BJ (cell line): ENCODE data around the gene C3orf22. TPM values are rescaled to one million over a fixed set of nuclear protein-coding genes. Genes with fewer than 3 reads are reported as not detected.

Experiments used
- CTCF ChIA-PET: fragments of 350-600 bp; formaldehyde crosslinking; extraction: SDS; loops from one replicate; lab custom pipeline; 2021; ENCODE audit warnings: antibody characterized with exemption, inconsistent platforms; lab: Yijun Ruan, JAX
- POLR2A ChIA-PET: fragments of 300-600 bp; sonication (Branson Sonifier 250); formaldehyde crosslinking; extraction: SDS; loops from one replicate; lab custom pipeline; 2021; ENCODE audit warnings: antibody characterized with exemption; lab: Charles Lee
- DNase-seq: peaks from one replicate; pipeline ENCODE4 v3.0.0-alpha.2; 2011; ENCODE audit warnings: low read depth
- H3K27me3 ChIP-seq: 2 replicates; pipeline ENCODE4 v1.6.0; 2011; ENCODE audit warnings: low read length; ENCODE audit not compliant: control insufficient read depth, insufficient read depth
- H3K36me3 ChIP-seq: 2 replicates; pipeline ENCODE4 v1.5.1; 2011; ENCODE audit warnings: low read length; ENCODE audit not compliant: control insufficient read depth, insufficient read depth
- H3K4me3 ChIP-seq: 2 replicates; pipeline ENCODE4 v1.5.1; 2011; ENCODE audit warnings: low read depth, mild to moderate bottlenecking, control low read depth, low read length
- polyA plus RNA-seq: library from polyadenylated mRNA; depleted of rRNA; stranded (reverse); fragments of >200 nt; gene quantifications from 2 replicates; pipeline ENCODE4 v1.2.3, GENCODE V29; 2011
- TF ChIP-seq, protein P1 (sequence below): IDR thresholded peaks from 2 replicates; pipeline ENCODE4 v1.5.1; 2011; ENCODE audit warnings: low read depth, mild to moderate bottlenecking, control low read depth, inconsistent platforms, low read length, moderate library complexity; ENCODE audit not compliant: insufficient read depth

The C3orf22 gene
- polyA plus RNA-seq, 1 experiment = not detected

DNA sequence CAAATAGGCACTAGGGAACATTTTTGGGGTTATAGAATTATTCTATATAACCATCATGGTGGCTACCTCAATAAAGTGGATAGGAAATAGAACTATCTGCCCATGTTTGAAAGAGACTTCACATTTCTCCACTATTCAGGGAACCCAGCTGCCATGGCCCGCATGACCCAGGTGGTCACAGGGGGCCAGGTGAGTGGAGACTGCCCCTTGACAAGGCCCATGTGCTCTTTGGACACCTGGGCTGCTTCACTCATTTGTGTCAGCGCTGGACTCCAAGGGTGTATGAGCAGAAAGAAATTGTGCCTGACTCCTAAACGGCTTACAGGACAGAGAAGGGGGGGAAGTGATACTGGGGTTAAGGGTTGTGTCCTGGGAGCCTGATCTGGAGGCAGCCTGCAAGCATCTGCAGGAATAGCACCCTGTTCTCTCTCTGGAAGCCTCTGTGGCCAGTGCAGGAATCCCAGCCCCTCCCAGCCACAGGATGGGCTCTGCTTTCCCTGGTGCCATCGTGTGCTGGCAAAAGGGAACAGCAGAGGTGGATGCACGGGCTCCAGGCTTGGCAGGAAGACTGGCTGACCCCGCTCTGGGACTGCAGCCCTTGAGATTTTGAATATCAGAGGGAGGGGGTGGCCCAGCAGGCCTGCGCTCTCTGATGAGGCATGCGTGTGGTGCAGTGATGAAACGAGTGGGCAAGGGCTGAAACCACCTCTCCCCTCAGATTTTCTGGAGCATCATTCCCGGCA lies 9.1 kb upstream of the C3orf22 start:
- CTCF ChIA-PET = no interaction called here
- DNase-seq = no peak
- POLR2A ChIA-PET = no interaction called here
- TF ChIP-seq, protein P1, sequence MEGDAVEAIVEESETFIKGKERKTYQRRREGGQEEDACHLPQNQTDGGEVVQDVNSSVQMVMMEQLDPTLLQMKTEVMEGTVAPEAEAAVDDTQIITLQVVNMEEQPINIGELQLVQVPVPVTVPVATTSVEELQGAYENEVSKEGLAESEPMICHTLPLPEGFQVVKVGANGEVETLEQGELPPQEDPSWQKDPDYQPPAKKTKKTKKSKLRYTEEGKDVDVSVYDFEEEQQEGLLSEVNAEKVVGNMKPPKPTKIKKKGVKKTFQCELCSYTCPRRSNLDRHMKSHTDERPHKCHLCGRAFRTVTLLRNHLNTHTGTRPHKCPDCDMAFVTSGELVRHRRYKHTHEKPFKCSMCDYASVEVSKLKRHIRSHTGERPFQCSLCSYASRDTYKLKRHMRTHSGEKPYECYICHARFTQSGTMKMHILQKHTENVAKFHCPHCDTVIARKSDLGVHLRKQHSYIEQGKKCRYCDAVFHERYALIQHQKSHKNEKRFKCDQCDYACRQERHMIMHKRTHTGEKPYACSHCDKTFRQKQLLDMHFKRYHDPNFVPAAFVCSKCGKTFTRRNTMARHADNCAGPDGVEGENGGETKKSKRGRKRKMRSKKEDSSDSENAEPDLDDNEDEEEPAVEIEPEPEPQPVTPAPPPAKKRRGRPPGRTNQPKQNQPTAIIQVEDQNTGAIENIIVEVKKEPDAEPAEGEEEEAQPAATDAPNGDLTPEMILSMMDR = no peak
- Histone ChIP-seq H3K36me3 (no peaks in the 10 kb centered on the region), H3K27me3 (peaks cover 24% of the 10 kb centered on the region), H3K4me3 (no peak overlapping the region)

DNA sequence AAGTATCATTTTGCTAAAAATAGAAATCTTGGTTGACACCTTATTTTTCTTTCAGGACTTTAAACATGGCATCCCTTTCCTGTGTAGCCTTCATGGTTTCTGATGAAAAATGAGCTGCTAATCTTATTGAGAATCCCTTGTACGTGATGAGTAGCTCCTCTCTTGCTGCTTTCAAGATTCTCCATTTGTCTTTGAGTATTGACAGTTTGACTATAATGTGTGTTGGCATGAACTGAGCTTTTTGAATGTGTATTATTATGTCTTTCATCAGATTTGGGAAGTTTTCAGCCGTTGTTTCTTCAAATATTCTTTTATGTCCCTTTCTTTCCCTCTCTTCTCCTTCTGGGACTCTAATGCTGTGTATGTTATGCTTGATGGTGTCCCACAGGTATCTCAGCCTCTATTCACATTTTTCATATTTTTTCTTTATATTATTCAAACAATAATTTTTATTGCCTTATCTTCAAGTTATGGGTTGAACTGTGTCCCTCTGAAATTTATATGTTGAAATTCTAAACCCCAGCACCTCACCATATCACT lies 4.1 kb upstream of the C3orf22 start:
- no peaks in the 10 kb centered on the region for H3K36me3 ChIP-seq
- CTCF ChIA-PET = no interaction called here
- POLR2A ChIA-PET = no interaction called here
- TF ChIP-seq, protein P1 = no peak
- no peak for DNase-seq
- no peak overlapping the region for H3K4me3 ChIP-seq
- H3K27me3 ChIP-seq = peaks cover 18% of the 10 kb centered on the region

DNA sequence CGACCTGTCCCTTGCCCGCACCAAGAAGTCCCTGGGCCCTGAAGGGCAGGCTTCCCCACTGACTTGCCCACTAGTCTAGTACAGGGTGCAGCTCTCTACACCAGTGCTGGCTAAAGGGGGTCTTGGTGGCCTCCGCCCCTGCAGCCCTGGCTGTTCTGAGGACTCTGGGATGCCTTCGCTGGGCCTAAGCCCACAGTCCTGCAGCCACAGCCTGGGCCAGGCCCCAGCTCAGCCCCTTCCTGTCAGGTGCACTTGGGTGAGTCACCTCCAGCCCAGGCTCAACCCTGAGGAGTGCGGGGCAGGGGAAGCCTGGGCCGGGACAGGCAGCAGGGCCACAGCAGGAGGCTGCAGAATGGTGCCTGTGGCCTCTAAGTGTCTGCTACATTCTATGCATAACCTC lies 971 bp downstream of the C3orf22 start:
- ChIA-PET CTCF (no interaction called here), POLR2A (no interaction called here)
- TF ChIP-seq, protein P1 = no peak
- H3K36me3 ChIP-seq = no peaks in the 10 kb centered on the region
- DNase-seq = no peak
- no peak overlapping the region for H3K4me3 ChIP-seq
- 0 out of 2 replicates have a peak, but pooled peaks cover 1% of the 10 kb centered on the region for H3K27me3 ChIP-seq

DNA sequence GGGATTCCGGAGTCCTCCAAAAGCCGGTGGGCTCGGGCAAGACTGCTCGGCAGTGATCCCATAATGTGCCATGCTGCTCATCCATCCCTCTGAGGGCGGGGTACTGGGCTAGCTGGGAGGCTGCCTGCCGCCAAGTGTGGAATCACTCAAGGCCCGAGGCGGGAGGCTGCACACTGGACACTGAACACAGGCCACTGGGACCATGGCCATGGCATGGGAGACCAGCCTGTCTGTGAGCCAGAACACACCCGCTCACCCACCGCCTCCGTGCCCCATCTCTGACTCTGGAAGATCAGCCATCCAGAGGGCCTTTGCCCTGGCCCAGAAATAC lies 1.4 kb downstream of the C3orf22 start:
- H3K36me3 ChIP-seq = no peaks in the 10 kb centered on the region
- POLR2A ChIA-PET = no interaction called here
- no peak overlapping the region for H3K4me3 ChIP-seq
- no peak for DNase-seq
- 0 out of 2 replicates have a peak, but pooled peaks cover 1% of the 10 kb centered on the region for H3K27me3 ChIP-seq
- CTCF ChIA-PET = no interaction called here
- TF ChIP-seq, protein P1 = no peak

DNA sequence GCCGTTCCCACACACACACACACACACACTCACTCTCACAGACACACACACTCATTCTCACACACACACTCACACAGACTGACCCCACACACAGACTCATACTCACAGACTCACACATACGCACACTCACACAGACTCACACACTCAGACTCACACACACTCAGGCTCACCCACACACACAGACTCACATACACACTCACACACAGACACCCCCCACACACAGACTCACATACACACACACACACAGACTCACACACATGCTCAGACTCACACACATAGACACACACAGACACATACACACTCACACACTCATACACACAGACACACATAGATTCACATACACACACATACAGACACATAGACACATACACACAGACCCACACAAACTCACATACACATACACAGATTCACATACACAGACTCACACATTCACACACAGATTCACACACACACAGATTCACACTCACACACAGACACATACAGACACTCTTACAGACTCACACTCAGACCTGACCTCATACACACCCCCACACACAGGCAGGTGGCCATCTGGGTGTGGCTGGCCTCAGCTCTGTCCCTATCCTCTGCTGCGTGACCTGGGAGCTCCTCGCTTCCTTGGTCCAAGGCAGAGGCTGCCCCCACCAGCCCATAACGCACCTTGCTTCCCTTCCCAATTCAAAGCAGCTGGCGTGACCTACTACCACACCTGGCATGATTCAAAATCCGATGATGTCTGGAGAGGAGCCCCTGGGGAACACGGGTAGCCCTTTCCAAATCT lies 1.9 kb downstream of the C3orf22 start:
- POLR2A ChIA-PET = no interaction called here
- Histone ChIP-seq H3K27me3 (peaks cover 1% of the 10 kb centered on the region), H3K4me3 (no peak overlapping the region), H3K36me3 (no peaks in the 10 kb centered on the region)
- DNase-seq = no peak
- CTCF ChIA-PET = interaction anchor here (1.3 kb wide), 1 partner anchor 13 kb away, joined by 4 read pairs; no protein-coding TSS in a partner anchor
- TF ChIP-seq, protein P1 = no peak
